ENCODE data around the gene METAP2.

METAP2 gene

DNA sequence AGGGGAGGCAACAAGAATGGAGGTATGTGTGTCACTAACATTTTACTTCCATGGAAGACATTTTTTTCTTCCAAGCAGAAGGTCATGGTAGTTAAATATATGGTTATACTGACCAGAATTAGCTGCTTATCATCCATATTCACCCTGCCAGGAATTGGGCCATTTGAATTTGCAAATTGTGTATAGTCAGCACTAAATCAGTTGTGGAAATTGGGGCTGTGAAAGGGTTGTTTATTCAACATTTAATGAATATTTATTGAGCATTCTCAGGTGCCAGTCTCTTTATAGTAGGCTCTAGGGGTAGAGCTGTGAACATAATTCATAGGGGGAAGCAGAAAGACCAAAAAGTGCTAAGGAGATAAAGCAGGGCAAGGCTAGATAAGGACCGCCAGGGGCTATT, 38.0 kb downstream of the METAP2 start:
- Mint-ChIP-seq H3K27ac (no peak overlapping the region), H3K27me3 (ENCODE audit: low read depth) (no peaks in the 10 kb centered on the region), H3K4me1 (ENCODE audit: low read depth) (peaks cover 1% of the 10 kb centered on the region), H3K36me3 (ENCODE audit: low read depth) (peaks cover 50% of the 10 kb centered on the region), H3K9me3 (no peaks in the 10 kb centered on the region), H3K4me3 (no peak overlapping the region)

DNA sequence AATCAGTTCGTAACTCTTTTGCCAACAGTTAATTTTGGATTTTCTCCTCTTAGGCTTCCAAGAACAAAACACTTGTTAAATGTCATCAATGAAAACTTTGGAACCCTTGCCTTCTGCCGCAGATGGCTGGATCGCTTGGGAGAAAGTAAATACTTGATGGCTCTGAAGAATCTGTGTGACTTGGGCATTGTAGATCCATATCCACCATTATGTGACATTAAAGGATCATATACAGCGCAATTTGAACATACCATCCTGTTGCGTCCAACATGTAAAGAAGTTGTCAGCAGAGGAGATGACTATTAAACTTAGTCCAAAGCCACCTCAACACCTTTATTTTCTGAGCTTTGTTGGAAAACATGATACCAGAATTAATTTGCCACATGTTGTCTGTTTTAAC, 39.6 kb downstream of the METAP2 start:
- Mint-ChIP-seq H3K36me3 (ENCODE audit: low read depth) (peaks cover 41% of the 10 kb centered on the region), H3K4me3 (no peak overlapping the region), H3K9me3 (no peaks in the 10 kb centered on the region), H3K27me3 (ENCODE audit: low read depth) (no peaks in the 10 kb centered on the region), H3K4me1 (ENCODE audit: low read depth) (peaks cover 1% of the 10 kb centered on the region), H3K27ac (no peak overlapping the region)

DNA sequence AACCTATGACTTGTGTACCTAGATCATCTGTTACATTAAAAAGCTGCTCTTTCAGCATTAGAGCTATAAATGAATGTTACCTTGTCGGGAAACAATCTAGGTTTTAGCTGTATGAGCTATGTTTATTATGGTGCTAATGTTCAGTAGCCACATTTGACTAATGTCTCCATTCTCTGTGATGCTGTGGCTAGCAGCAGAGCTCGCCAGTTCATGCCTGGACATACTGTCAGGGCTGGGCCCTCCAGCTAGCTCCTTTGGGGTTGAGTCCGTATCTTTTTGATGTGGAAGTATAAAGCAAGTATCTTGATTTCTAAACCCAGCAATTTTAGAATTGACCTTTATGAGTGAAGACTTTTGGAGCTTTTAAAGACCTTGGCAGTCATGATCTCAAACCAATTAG, 41.2 kb downstream of the METAP2 start:
- Mint-ChIP-seq H3K9me3 (no peaks in the 10 kb centered on the region), H3K4me1 (ENCODE audit: low read depth) (peaks cover 1% of the 10 kb centered on the region), H3K27ac (no peak overlapping the region), H3K4me3 (no peak overlapping the region), H3K36me3 (ENCODE audit: low read depth) (peaks cover 33% of the 10 kb centered on the region), H3K27me3 (ENCODE audit: low read depth) (no peaks in the 10 kb centered on the region)

DNA sequence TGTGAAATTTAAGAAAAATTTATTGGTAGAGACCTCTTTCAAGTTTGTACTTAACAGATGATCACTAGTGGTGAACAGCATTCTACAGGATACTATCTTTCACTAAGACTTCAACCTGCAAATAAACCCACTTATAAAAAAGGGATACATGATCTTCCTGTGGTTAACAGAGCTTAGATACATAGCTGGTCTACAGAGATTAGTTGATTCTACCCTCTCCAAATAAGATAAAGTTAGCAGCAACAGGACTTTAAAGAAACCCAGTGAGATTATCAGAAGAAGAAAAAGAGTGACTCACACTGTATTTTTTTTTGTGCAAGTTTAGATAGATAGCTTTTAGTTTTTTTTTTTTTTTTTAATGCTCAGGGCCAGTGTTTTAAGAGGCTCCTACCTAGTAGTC, 42.8 kb downstream of the METAP2 start:
- Mint-ChIP-seq H3K27me3 (ENCODE audit: low read depth) (no peaks in the 10 kb centered on the region), H3K9me3 (no peaks in the 10 kb centered on the region), H3K36me3 (ENCODE audit: low read depth) (peaks cover 28% of the 10 kb centered on the region), H3K4me3 (no peak overlapping the region), H3K4me1 (ENCODE audit: low read depth) (peaks cover 1% of the 10 kb centered on the region), H3K27ac (no peak overlapping the region)

DNA sequence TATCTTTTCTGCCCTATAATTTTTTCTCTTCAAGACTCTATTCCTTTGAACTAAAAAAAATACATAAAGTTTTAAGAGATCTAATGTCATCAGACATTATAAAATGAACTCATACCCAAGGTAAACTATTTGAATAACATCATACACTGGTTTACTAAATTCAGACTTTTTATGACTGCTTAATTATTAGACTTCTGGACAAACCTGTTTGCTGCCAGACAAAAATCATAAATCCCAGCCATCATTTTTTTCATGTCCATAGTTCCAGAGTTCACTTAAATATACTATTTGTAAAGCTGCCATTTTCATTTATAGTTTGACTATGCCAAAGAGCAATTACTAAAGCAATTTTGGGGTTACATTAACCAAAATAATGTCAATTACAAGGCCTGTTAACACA, 43.3 kb downstream of the METAP2 start:
- Mint-ChIP-seq H3K27me3 (ENCODE audit: low read depth) (no peaks in the 10 kb centered on the region), H3K27ac (no peak overlapping the region), H3K4me1 (ENCODE audit: low read depth) (peaks cover 1% of the 10 kb centered on the region), H3K9me3 (no peaks in the 10 kb centered on the region), H3K4me3 (no peak overlapping the region), H3K36me3 (ENCODE audit: low read depth) (peaks cover 26% of the 10 kb centered on the region)

DNA sequence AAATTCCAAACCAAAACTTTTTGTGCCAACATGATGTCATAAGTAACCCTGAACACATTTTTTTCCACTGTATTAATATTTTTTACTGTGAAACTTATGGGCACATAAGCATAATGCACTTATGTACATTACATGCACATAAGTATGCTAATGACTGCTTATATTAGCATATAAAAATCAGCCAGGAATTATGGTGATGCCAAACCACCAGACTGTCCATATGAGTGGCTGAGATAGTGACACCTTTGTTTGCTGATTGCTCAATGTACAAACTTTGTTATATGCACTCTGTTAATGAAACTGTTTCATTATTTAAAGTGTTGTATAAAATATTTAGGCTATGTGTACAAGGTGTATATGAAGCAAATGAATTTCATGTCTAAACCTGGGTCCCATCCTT, 45.0 kb downstream of the METAP2 start:
- Mint-ChIP-seq H3K4me1 (ENCODE audit: low read depth) (peaks cover 1% of the 10 kb centered on the region), H3K27me3 (ENCODE audit: low read depth) (no peaks in the 10 kb centered on the region), H3K9me3 (no peaks in the 10 kb centered on the region), H3K4me3 (no peak overlapping the region), H3K36me3 (ENCODE audit: low read depth) (peaks cover 17% of the 10 kb centered on the region), H3K27ac (no peak overlapping the region)

DNA sequence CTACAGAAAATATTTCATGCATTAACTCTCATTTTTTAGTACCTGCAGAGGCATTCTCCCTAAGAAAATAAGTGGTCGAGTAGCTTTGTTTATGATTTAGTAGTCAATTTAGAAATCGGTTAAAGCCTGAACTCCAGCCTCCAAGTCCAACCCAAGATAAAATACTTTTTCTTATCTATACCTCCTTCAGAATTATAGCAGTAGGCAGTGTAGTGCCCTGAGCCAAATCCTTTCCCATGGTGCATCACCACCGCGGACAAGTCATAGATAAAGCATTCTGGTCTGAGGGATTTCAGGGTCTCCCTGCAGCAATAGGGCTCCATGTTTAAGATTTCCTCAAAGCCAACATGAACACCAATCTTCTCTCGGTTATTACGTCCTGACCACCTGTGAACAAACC, 46.9 kb downstream of the METAP2 start:
- peaks cover 9% of the 10 kb centered on the region for H3K36me3 Mint-ChIP-seq (ENCODE audit: low read depth)
- no peak overlapping the region for H3K27ac Mint-ChIP-seq
- no peak overlapping the region for H3K4me3 Mint-ChIP-seq
- H3K4me1 Mint-ChIP-seq (ENCODE audit: low read depth): peaks cover 1% of the 10 kb centered on the region
- no peaks in the 10 kb centered on the region for H3K9me3 Mint-ChIP-seq
- no peaks in the 10 kb centered on the region for H3K27me3 Mint-ChIP-seq (ENCODE audit: low read depth)

DNA sequence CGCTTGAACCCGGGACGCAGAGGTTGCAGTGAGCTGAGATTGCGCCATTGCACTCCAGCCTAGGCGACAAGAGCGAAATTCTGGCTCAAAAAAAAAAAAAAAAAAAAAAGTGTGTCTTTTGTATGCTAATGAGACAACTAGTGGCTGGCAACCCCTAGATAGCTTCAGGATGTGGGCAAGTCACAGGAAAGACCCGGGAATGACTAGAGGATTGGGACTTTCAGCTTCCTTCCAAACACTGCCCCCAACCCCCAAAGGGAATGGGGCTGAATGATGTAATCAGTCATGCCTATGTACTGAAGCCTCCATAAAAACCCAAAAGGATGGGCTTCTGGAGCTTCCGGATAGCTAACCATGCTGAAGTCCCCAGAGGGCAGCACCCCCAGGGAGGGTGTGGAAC, 48.7 kb downstream of the METAP2 start:
- no peaks in the 10 kb centered on the region for H3K27me3 Mint-ChIP-seq (ENCODE audit: low read depth)
- no peak overlapping the region for H3K27ac Mint-ChIP-seq
- H3K4me1 Mint-ChIP-seq (ENCODE audit: low read depth): no peaks in the 10 kb centered on the region
- H3K9me3 Mint-ChIP-seq: no peaks in the 10 kb centered on the region
- peaks cover 7% of the 10 kb centered on the region for H3K36me3 Mint-ChIP-seq (ENCODE audit: low read depth)
- H3K4me3 Mint-ChIP-seq: no peak overlapping the region

DNA sequence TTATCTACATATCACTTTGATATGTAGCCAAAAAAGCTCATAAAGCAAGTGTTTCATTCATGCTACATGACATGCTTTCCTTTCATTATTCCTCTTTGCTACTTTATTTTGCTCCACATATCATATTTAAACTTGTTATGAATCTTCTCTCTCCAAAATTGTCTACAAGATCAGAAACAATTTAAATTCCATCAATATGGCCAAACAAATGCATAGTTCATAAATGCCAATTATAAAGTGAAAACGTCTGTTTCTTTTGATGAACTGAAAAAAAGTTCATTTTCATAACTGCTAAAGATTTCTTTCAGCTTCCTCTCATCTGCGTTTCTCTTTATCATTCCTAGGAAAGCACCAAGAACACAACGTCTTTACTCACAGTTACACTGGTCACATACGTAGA, 54.5 kb downstream of the METAP2 start:
- no peaks in the 10 kb centered on the region for H3K9me3 Mint-ChIP-seq
- no peak overlapping the region for H3K4me3 Mint-ChIP-seq
- no peak overlapping the region for H3K27ac Mint-ChIP-seq
- H3K36me3 Mint-ChIP-seq (ENCODE audit: low read depth): no peaks in the 10 kb centered on the region
- H3K27me3 Mint-ChIP-seq (ENCODE audit: low read depth): no peaks in the 10 kb centered on the region
- no peaks in the 10 kb centered on the region for H3K4me1 Mint-ChIP-seq (ENCODE audit: low read depth)

DNA sequence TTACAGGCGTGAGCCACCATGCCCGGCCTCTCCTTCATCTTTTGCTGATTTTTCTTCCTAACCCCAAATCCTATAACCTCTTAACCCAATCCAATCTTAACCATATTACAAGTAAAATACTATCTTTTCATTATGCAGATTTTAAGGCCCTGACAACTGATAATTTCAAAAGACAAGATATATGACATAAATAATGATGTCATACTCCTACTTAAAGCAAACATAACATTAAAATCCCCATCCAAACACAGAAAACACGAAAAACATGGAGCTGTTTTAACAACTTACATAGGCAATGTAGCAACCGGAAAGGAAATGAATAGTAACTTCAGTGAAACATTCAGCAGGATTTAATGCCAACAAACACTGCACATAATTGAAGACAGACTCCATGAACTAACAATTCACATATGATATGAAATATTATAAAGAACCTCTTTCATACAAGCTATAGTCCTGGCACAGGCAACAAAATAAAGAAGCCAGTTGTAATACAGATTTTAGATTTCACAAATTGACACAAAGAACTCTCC, 55.8 kb downstream of the METAP2 start:
- H3K36me3 Mint-ChIP-seq (ENCODE audit: low read depth): no peaks in the 10 kb centered on the region
- no peak overlapping the region for H3K27ac Mint-ChIP-seq
- no peak overlapping the region for H3K4me3 Mint-ChIP-seq
- no peaks in the 10 kb centered on the region for H3K27me3 Mint-ChIP-seq (ENCODE audit: low read depth)
- no peaks in the 10 kb centered on the region for H3K9me3 Mint-ChIP-seq
- H3K4me1 Mint-ChIP-seq (ENCODE audit: low read depth): peaks cover 1% of the 10 kb centered on the region

DNA sequence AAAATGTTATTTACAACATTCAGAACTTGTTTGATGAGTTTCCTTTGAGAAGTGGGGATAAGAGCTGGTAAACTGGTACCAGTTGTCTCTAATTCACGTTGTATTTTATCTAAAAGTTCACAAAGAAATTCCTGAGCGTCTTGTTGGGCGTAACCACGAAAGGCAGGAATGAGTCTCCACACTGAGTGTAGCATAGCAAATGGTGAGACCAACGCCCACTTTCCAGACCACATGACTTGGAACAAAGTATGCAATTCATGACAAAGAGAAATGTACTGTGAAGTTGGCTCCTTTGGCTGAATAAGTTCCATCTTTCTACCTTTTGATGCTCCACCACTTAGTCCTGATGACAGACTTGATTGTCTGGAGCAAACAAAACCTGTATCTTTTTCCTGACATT, 58.9 kb downstream of the METAP2 start:
- Mint-ChIP-seq H3K4me1 (ENCODE audit: low read depth) (peaks cover 1% of the 10 kb centered on the region), H3K27ac (no peak overlapping the region), H3K36me3 (ENCODE audit: low read depth) (no peaks in the 10 kb centered on the region), H3K27me3 (ENCODE audit: low read depth) (no peaks in the 10 kb centered on the region), H3K9me3 (no peaks in the 10 kb centered on the region), H3K4me3 (no peak overlapping the region)

DNA sequence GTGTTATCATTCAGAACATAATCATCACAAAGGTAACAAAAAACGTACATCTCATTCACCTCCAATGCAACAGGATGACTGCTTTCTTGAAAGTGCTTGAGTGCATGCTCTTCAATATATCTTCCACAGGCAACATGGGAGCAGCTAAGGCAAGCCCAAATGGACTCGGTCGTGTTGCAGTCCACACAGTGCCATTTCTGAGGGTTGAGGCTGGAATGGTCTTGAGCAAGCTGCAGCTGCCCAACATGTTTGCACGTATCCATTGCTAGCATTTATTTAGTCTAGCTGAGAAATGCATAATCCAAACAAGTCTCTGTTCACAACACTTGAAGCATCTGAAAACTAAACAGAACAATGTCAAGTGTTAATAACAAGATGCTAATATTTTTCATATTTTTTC, 60.0 kb downstream of the METAP2 start:
- Mint-ChIP-seq H3K36me3 (ENCODE audit: low read depth) (no peaks in the 10 kb centered on the region), H3K9me3 (no peaks in the 10 kb centered on the region), H3K27me3 (ENCODE audit: low read depth) (no peaks in the 10 kb centered on the region), H3K4me1 (ENCODE audit: low read depth) (peaks cover 1% of the 10 kb centered on the region), H3K4me3 (no peak overlapping the region), H3K27ac (no peak overlapping the region)

DNA sequence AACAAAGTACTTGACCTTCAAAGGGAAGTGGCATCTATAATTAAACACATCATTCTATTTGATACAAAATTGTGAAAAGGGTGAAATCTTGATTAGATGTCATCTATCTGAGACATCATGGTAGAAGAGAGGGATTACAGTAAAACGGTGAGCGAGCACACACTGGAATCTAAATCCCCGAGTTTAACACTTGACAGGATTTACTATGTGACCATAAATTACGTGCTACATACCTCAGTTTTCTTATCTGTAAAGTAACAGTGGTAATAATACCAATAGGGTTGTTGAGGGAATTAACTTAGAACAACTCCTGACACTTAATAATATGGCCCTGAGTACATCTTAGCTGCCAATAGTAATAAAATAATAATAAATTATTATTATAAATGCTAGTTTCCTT, 64.1 kb downstream of the METAP2 start:
- H3K4me1 Mint-ChIP-seq (ENCODE audit: low read depth): peaks cover 1% of the 10 kb centered on the region
- no peaks in the 10 kb centered on the region for H3K27me3 Mint-ChIP-seq (ENCODE audit: low read depth)
- no peaks in the 10 kb centered on the region for H3K36me3 Mint-ChIP-seq (ENCODE audit: low read depth)
- H3K9me3 Mint-ChIP-seq: no peaks in the 10 kb centered on the region
- H3K27ac Mint-ChIP-seq: no peak overlapping the region
- no peak overlapping the region for H3K4me3 Mint-ChIP-seq

DNA sequence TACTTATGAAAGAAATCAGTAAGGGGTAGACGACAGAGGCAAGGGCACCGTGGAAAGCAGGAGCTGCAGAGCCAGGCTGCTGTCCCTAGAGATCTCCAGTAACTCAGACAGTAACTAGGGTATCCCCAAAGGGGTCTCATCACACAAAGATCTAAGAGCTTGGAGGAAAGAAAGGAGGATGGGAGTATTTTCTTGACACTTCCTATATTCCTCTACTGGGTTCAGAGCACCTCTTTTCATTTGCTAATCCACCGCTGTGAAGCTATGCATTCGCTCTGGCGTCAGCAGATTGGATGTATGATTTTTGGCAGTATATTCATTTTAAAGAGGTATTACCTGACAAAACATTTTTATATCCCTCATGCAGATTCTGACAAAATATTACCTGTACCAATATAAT, 64.7 kb downstream of the METAP2 start:
- no peaks in the 10 kb centered on the region for H3K9me3 Mint-ChIP-seq

DNA sequence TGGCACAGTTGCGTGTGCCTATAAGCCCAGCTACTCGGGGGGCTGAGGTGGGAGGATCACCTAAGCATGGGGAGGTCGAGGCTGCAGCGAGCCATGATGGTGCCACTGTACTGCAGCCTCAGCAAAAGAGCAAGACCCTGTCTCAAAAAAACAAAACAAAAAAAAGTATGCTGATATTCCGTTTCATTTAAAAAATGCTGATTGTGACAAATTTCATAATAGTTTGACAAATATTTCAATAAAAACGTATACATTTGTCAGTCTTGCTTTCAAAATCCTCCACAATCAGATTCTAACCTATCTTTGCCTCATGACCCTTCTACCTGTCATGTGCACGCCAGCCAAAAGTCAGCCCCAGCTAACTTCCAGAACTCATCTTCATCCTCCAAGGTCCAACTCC, 67.5 kb downstream of the METAP2 start:
- Mint-ChIP-seq H3K4me3 (no peak overlapping the region), H3K36me3 (ENCODE audit: low read depth) (no peaks in the 10 kb centered on the region), H3K27me3 (ENCODE audit: low read depth) (no peaks in the 10 kb centered on the region), H3K27ac (no peak overlapping the region), H3K4me1 (ENCODE audit: low read depth) (peaks cover 1% of the 10 kb centered on the region), H3K9me3 (no peaks in the 10 kb centered on the region)

More for the DNA sequence above, 64.7 kb downstream of the METAP2 start:
- H3K36me3 Mint-ChIP-seq (ENCODE audit: low read depth): no peaks in the 10 kb centered on the region
- no peak overlapping the region for H3K27ac Mint-ChIP-seq
- no peak overlapping the region for H3K4me3 Mint-ChIP-seq
- H3K4me1 Mint-ChIP-seq (ENCODE audit: low read depth): peaks cover 1% of the 10 kb centered on the region
- no peaks in the 10 kb centered on the region for H3K27me3 Mint-ChIP-seq (ENCODE audit: low read depth)

DNA sequence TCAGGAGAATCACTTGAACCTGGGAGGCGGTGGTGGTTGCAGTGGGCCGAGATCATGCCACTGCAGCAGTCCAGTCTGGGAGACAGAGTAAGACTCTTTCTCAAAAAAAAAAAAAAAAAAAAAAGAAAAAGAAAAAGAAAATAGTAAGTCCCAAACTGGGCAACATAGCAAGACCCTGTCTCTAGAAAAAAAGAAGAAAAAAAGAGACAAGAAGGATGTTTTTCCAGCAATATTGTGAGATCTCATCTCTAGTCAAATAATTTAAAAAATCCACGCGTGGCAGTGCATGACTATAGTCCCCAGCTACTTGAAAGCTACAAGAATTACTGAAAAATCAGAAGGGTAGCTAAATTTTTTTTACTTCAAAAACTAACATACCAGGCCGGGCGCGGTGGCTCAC, 69.4 kb downstream of the METAP2 start:
- H3K27me3 Mint-ChIP-seq (ENCODE audit: low read depth): peaks cover 12% of the 10 kb centered on the region
- peaks cover 15% of the 10 kb centered on the region for H3K4me1 Mint-ChIP-seq (ENCODE audit: low read depth)
- no peaks in the 10 kb centered on the region for H3K9me3 Mint-ChIP-seq
- no peak overlapping the region for H3K4me3 Mint-ChIP-seq
- no peak overlapping the region for H3K27ac Mint-ChIP-seq
- no peaks in the 10 kb centered on the region for H3K36me3 Mint-ChIP-seq (ENCODE audit: low read depth)
